ENCODE results near the gene DEDD2.

Gene DEDD2

GRCh38 chr19:42161616-42162263 lies 55.7 kb downstream of the DEDD2 start:
- no peak overlapping the region for H3K9ac ChIP-seq (ENCODE audit: low read depth, low read length)
- H3K4me3 ChIP-seq (ENCODE audit: low read length): no peak overlapping the region
- no peaks in the 10 kb centered on the region for H3K4me1 ChIP-seq (ENCODE audit: insufficient read depth, low read length)
- no peaks in the 10 kb centered on the region for H3K36me3 ChIP-seq (ENCODE audit: insufficient read depth, low read length)
- WGBS: 91% methylated on average over 21 of the region's 21 CpGs
- no peaks in the 10 kb centered on the region for H3K9me3 ChIP-seq (ENCODE audit: insufficient read depth, low read depth, low read length)
- H3K27me3 ChIP-seq (ENCODE audit: insufficient read depth, low read length): peaks cover 6% of the 10 kb centered on the region; the same call in 1 of the 2 replicates
- no peak overlapping the region for H3K27ac ChIP-seq (ENCODE audit: low read depth, low read length)

GRCh38 chr19:42159942-42160341 lies 57.5 kb downstream of the DEDD2 start:
- no peak overlapping the region for H3K9ac ChIP-seq (ENCODE audit: low read depth, low read length)
- peaks cover 12% of the 10 kb centered on the region for H3K4me1 ChIP-seq (ENCODE audit: insufficient read depth, low read length)
- no peaks in the 10 kb centered on the region for H3K36me3 ChIP-seq (ENCODE audit: insufficient read depth, low read length)
- H3K4me3 ChIP-seq (ENCODE audit: low read length): no peak overlapping the region
- H3K27me3 ChIP-seq (ENCODE audit: insufficient read depth, low read length): peaks cover 14% of the 10 kb centered on the region
- H3K9me3 ChIP-seq (ENCODE audit: insufficient read depth, low read depth, low read length): no peaks in the 10 kb centered on the region
- WGBS: 84% methylated on average over 7 of the region's 7 CpGs
- no peak overlapping the region for H3K27ac ChIP-seq (ENCODE audit: low read depth, low read length)

GRCh38 chr19:42158926-42159325 lies 58.6 kb downstream of the DEDD2 start:
- Histone ChIP-seq H3K27me3 (ENCODE audit: insufficient read depth, low read length) (peaks cover 22% of the 10 kb centered on the region), H3K9ac (ENCODE audit: low read depth, low read length) (no peak overlapping the region), H3K4me3 (ENCODE audit: low read length) (no peak overlapping the region), H3K9me3 (ENCODE audit: insufficient read depth, low read depth, low read length) (no peaks in the 10 kb centered on the region), H3K27ac (ENCODE audit: low read depth, low read length) (no peak overlapping the region), H3K36me3 (ENCODE audit: insufficient read depth, low read length) (no peaks in the 10 kb centered on the region), H3K4me1 (ENCODE audit: insufficient read depth, low read length) (peaks cover 12% of the 10 kb centered on the region)
- WGBS: 85% methylated on average over 2 of the region's 2 CpGs

- H3K27ac ChIP-seq (ENCODE audit: low read depth, low read length): no peak overlapping the region
- peaks cover 22% of the 10 kb centered on the region for H3K27me3 ChIP-seq (ENCODE audit: insufficient read depth, low read length)
- H3K9ac ChIP-seq (ENCODE audit: low read depth, low read length): no peak overlapping the region
- peaks cover 15% of the 10 kb centered on the region for H3K4me1 ChIP-seq (ENCODE audit: insufficient read depth, low read length)
- 90% methylated on average over 8 of the region's 8 CpGs for WGBS
- H3K36me3 ChIP-seq (ENCODE audit: insufficient read depth, low read length): no peaks in the 10 kb centered on the region
- no peak overlapping the region for H3K4me3 ChIP-seq (ENCODE audit: low read length)
- no peaks in the 10 kb centered on the region for H3K9me3 ChIP-seq (ENCODE audit: insufficient read depth, low read depth, low read length)
Observed at GRCh38 chr19:42156571-42156970, 60.9 kb downstream of the DEDD2 start.

GRCh38 chr19:42155796-42156195 lies 61.7 kb downstream of the DEDD2 start:
- Histone ChIP-seq H3K9ac (ENCODE audit: low read depth, low read length) (no peak overlapping the region), H3K27me3 (ENCODE audit: insufficient read depth, low read length) (peaks cover 22% of the 10 kb centered on the region)
- 46% methylated on average over 10 of the region's 10 CpGs for WGBS

GRCh38 chr19:42154471-42155323 lies 62.8 kb downstream of the DEDD2 start:
- 82% methylated on average over 15 of the region's 15 CpGs for WGBS
- Histone ChIP-seq H3K36me3 (ENCODE audit: insufficient read depth, low read length) (no peaks in the 10 kb centered on the region), H3K27me3 (ENCODE audit: insufficient read depth, low read length) (peaks cover 20% of the 10 kb centered on the region), H3K4me3 (ENCODE audit: low read length) (no peak overlapping the region), H3K9ac (ENCODE audit: low read depth, low read length) (no peak overlapping the region), H3K27ac (ENCODE audit: low read depth, low read length) (no peak overlapping the region), H3K9me3 (ENCODE audit: insufficient read depth, low read depth, low read length) (no peaks in the 10 kb centered on the region), H3K4me1 (ENCODE audit: insufficient read depth, low read length) (peaks cover 27% of the 10 kb centered on the region)

More at GRCh38 chr19:42155796-42156195, 61.7 kb downstream of the DEDD2 start:
- Histone ChIP-seq H3K36me3 (ENCODE audit: insufficient read depth, low read length) (no peaks in the 10 kb centered on the region), H3K4me1 (ENCODE audit: insufficient read depth, low read length) (peaks cover 21% of the 10 kb centered on the region), H3K27ac (ENCODE audit: low read depth, low read length) (no peak overlapping the region), H3K4me3 (ENCODE audit: low read length) (no peak overlapping the region), H3K9me3 (ENCODE audit: insufficient read depth, low read depth, low read length) (no peaks in the 10 kb centered on the region)

- Histone ChIP-seq H3K4me3 (ENCODE audit: low read length) (no peak overlapping the region), H3K27me3 (ENCODE audit: insufficient read depth, low read length) (peaks cover 25% of the 10 kb centered on the region), H3K36me3 (ENCODE audit: insufficient read depth, low read length) (no peaks in the 10 kb centered on the region), H3K27ac (ENCODE audit: low read depth, low read length) (no peak overlapping the region), H3K9ac (ENCODE audit: low read depth, low read length) (no peak overlapping the region), H3K9me3 (ENCODE audit: insufficient read depth, low read depth, low read length) (no peaks in the 10 kb centered on the region), H3K4me1 (ENCODE audit: insufficient read depth, low read length) (peaks cover 33% of the 10 kb centered on the region)
- WGBS: 85% methylated on average over 15 of the region's 20 CpGs
Observed at GRCh38 chr19:42153672-42154433, 63.6 kb downstream of the DEDD2 start.

GRCh38 chr19:42152910-42153671 lies 64.4 kb downstream of the DEDD2 start:
- H3K27me3 ChIP-seq (ENCODE audit: insufficient read depth, low read length): peaks cover 28% of the 10 kb centered on the region
- no peak overlapping the region for H3K9ac ChIP-seq (ENCODE audit: low read depth, low read length)
- H3K4me1 ChIP-seq (ENCODE audit: insufficient read depth, low read length): peaks cover 33% of the 10 kb centered on the region
- no peaks in the 10 kb centered on the region for H3K9me3 ChIP-seq (ENCODE audit: insufficient read depth, low read depth, low read length)
- H3K27ac ChIP-seq (ENCODE audit: low read depth, low read length): no peak overlapping the region
- WGBS: 94% methylated on average over 25 of the region's 25 CpGs
- H3K4me3 ChIP-seq (ENCODE audit: low read length): no peak overlapping the region
- no peaks in the 10 kb centered on the region for H3K36me3 ChIP-seq (ENCODE audit: insufficient read depth, low read length)

GRCh38 chr19:42151782-42152684 lies 65.4 kb downstream of the DEDD2 start:
- no peaks in the 10 kb centered on the region for H3K36me3 ChIP-seq (ENCODE audit: insufficient read depth, low read length)
- H3K4me3 ChIP-seq (ENCODE audit: low read length): no peak overlapping the region
- WGBS: 86% methylated on average over 20 of the region's 20 CpGs
- peaks cover 33% of the 10 kb centered on the region for H3K4me1 ChIP-seq (ENCODE audit: insufficient read depth, low read length)
- peaks cover 29% of the 10 kb centered on the region for H3K27me3 ChIP-seq (ENCODE audit: insufficient read depth, low read length)
- H3K9ac ChIP-seq (ENCODE audit: low read depth, low read length): no peak overlapping the region
- H3K27ac ChIP-seq (ENCODE audit: low read depth, low read length): no peak overlapping the region
- no peaks in the 10 kb centered on the region for H3K9me3 ChIP-seq (ENCODE audit: insufficient read depth, low read depth, low read length)

- no peaks in the 10 kb centered on the region for H3K36me3 ChIP-seq (ENCODE audit: insufficient read depth, low read length)
- no peak overlapping the region for H3K4me3 ChIP-seq (ENCODE audit: low read length)
- WGBS: 30% methylated on average over 3 of the region's 9 CpGs
- H3K9ac ChIP-seq (ENCODE audit: low read depth, low read length): no peak overlapping the region
- no peaks in the 10 kb centered on the region for H3K9me3 ChIP-seq (ENCODE audit: insufficient read depth, low read depth, low read length)
- peaks cover 39% of the 10 kb centered on the region for H3K27me3 ChIP-seq (ENCODE audit: insufficient read depth, low read length)
- H3K4me1 ChIP-seq (ENCODE audit: insufficient read depth, low read length): peaks cover 30% of the 10 kb centered on the region
- H3K27ac ChIP-seq (ENCODE audit: low read depth, low read length): no peak overlapping the region
Observed at GRCh38 chr19:42150911-42151361, 66.5 kb downstream of the DEDD2 start.
